ENCODE results near the gene ASB10. TPM values are rescaled to one million over a fixed set of nuclear protein-coding genes. Genes with fewer than 3 reads are reported as not detected.

ASB10 gene
- polyA plus RNA-seq, 3 donors, result not detected

- Histone ChIP-seq H3K4me2 (replicated peaks; ENCODE audit: extremely low read depth, low read length, poor library complexity, severe bottlenecking) (peak within 1 kb of the TSS; percentile 87), H2AFZ (ENCODE audit: insufficient read depth, low read depth, low read length, poor library complexity, severe bottlenecking) (peak within 1 kb of the TSS; percentile 81), H4K20me1 (ENCODE audit: insufficient read depth, low read length) (peaks cover 41% of the 10 kb centered on the region), H3K9ac (ENCODE audit: insufficient read depth, low read length, poor library complexity, severe bottlenecking) (peak within 1 kb of the TSS; percentile 93), H3K4me1 (ENCODE audit: control insufficient read depth in 1 of 2, insufficient read depth in 2 of 2, low read length in 2 of 2) (peaks cover 26 to 32% of the 10 kb centered on the region in 2 donors), H3K27me3 (ENCODE audit: control insufficient read depth in 2 of 2, insufficient read depth in 2 of 2, low read length in 2 of 2) (no peaks in the 10 kb centered on the region), H3K4me3 (replicated peaks in 1 of 3; ENCODE audit: low read depth in 2 of 3, low read length in 3 of 3) (peak within 1 kb of the TSS; percentile 65 to 95 (median 85)), H3K9me3 (replicated peaks in 1 of 2; ENCODE audit: control insufficient read depth in 1 of 2, insufficient read depth in 1 of 2, low read length in 2 of 2) (no peaks in the 10 kb centered on the region), H3K36me3 (replicated peaks in 1 of 2; ENCODE audit: control insufficient read depth in 1 of 2, insufficient read depth in 2 of 2, low read length in 2 of 2) (peaks cover 26 to 33% of the 10 kb centered on the region in 2 donors), H3K79me2 (ENCODE audit: insufficient read depth, low read length) (peaks cover 46% of the 10 kb centered on the region), H3K27ac (ENCODE audit: low read depth in 1 of 2, low read length in 2 of 2) (peak within 1 kb of the TSS; percentile 78 to 93)
- TF ChIP-seq, protein P1, sequence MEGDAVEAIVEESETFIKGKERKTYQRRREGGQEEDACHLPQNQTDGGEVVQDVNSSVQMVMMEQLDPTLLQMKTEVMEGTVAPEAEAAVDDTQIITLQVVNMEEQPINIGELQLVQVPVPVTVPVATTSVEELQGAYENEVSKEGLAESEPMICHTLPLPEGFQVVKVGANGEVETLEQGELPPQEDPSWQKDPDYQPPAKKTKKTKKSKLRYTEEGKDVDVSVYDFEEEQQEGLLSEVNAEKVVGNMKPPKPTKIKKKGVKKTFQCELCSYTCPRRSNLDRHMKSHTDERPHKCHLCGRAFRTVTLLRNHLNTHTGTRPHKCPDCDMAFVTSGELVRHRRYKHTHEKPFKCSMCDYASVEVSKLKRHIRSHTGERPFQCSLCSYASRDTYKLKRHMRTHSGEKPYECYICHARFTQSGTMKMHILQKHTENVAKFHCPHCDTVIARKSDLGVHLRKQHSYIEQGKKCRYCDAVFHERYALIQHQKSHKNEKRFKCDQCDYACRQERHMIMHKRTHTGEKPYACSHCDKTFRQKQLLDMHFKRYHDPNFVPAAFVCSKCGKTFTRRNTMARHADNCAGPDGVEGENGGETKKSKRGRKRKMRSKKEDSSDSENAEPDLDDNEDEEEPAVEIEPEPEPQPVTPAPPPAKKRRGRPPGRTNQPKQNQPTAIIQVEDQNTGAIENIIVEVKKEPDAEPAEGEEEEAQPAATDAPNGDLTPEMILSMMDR (IDR thresholded peaks at IDR 0.05), result no peak
- peak; percentile 87 to 94 (median 91) for DNase-seq
- Mint-ChIP-seq H3K27ac (peak within 1 kb of the TSS; percentile 95 to 99 (median 98)), H3K27me3 (ENCODE audit: low read depth in 3 of 3) (peaks cover 2 to 3% (median 3%) of the 10 kb centered on the region in 3 donors), H3K9me3 (peaks cover 0 to 3% (median 0%) of the 10 kb centered on the region in 7 donors), H3K4me3 (peak within 1 kb of the TSS; percentile 100), H3K4me1 (peaks cover 31% of the 10 kb centered on the region), H3K36me3 (peaks cover 25 to 29% of the 10 kb centered on the region in 2 donors)
- intact Hi-C loops (cut with micrococcal nuclease), result loop anchor here in 1 of 2 donors (5.0 kb wide), 1 partner anchor 40 kb away; no protein-coding TSS in a partner anchor
- WGBS (ENCODE audit: insufficient coverage), result under 1% methylated on average over 76 of the region's 79 CpGs
Observed at GRCh38 chr7:151232091-151232916, 45.3 kb upstream of the ASB10 start, which contains the start of gene CHPF2. Gene CHPF2, plus strand, starts transcription at chr7:151232483. Its CDS starts 1,529 bp downstream, at chr7:151234012.

- H3K27ac ChIP-seq (ENCODE audit: low read depth in 1 of 2, low read length in 2 of 2), result no peak overlapping the region
- no peak overlapping the region for H2AFZ ChIP-seq (ENCODE audit: insufficient read depth, low read depth, low read length, poor library complexity, severe bottlenecking)
- Mint-ChIP-seq H3K4me1 (peaks cover 38% of the 10 kb centered on the region), H3K9me3 (peaks cover 0 to 3% (median 0%) of the 10 kb centered on the region in 7 donors), H3K27me3 (ENCODE audit: low read depth in 3 of 3) (peaks cover 0 to 3% (median 3%) of the 10 kb centered on the region in 3 donors), H3K36me3 (peaks cover 14 to 18% of the 10 kb centered on the region in 2 donors), H3K4me3 (no peak overlapping the region), H3K27ac (no peak overlapping the region)
- no peaks in the 10 kb centered on the region for H3K9me3 ChIP-seq (replicated peaks in 1 of 2; ENCODE audit: control insufficient read depth in 1 of 2, insufficient read depth in 1 of 2, low read length in 2 of 2)
- H3K27me3 ChIP-seq (ENCODE audit: control insufficient read depth in 2 of 2, insufficient read depth in 2 of 2, low read length in 2 of 2), result no peaks in the 10 kb centered on the region
- H3K79me2 ChIP-seq (ENCODE audit: insufficient read depth, low read length), result peaks cover 47% of the 10 kb centered on the region
- intact Hi-C loops (cut with micrococcal nuclease), result loop anchor here in 1 of 2 donors (5.0 kb wide), 1 partner anchor 41 kb away; no protein-coding TSS in a partner anchor
- H3K4me2 ChIP-seq (replicated peaks; ENCODE audit: extremely low read depth, low read length, poor library complexity, severe bottlenecking), result no peak overlapping the region
- H3K9ac ChIP-seq (ENCODE audit: insufficient read depth, low read length, poor library complexity, severe bottlenecking), result no peak overlapping the region
- no peak overlapping the region for H3K4me3 ChIP-seq (replicated peaks in 1 of 3; ENCODE audit: low read depth in 2 of 3, low read length in 3 of 3)
- no CpG with 5 or more reads among the region's 1 CpG for WGBS (ENCODE audit: insufficient coverage)
- DNase-seq, result no peak
- TF ChIP-seq, protein P1 (IDR thresholded peaks at IDR 0.05), result no peak
- peaks cover 29% of the 10 kb centered on the region for H4K20me1 ChIP-seq (ENCODE audit: insufficient read depth, low read length)
- H3K36me3 ChIP-seq (replicated peaks in 1 of 2; ENCODE audit: control insufficient read depth in 1 of 2, insufficient read depth in 2 of 2, low read length in 2 of 2), result peaks cover 13 to 21% of the 10 kb centered on the region in 2 donors
- peaks cover 33 to 41% of the 10 kb centered on the region in 2 donors for H3K4me1 ChIP-seq (ENCODE audit: control insufficient read depth in 1 of 2, insufficient read depth in 2 of 2, low read length in 2 of 2)
Observed at GRCh38 chr7:151231080-151231479, 44.0 kb upstream of the ASB10 start.

Measured in CD14-positive monocyte (primary cell).